NCI-H1417 treated with DMSO at 0.1 percent for 48 hours (cell line): ENCODE data around the gene SDC3.
"Not testable (repeated sequence)": the region's sequence is repeated elsewhere in the genome, so short reads cannot be mapped to it uniquely, and the experiment has no call there.

Experiments used
- DNase-seq: peaks from one replicate; lab custom pipeline; 2025; lab: John Stamatoyannopoulos, UW

SDC3 gene

DNA sequence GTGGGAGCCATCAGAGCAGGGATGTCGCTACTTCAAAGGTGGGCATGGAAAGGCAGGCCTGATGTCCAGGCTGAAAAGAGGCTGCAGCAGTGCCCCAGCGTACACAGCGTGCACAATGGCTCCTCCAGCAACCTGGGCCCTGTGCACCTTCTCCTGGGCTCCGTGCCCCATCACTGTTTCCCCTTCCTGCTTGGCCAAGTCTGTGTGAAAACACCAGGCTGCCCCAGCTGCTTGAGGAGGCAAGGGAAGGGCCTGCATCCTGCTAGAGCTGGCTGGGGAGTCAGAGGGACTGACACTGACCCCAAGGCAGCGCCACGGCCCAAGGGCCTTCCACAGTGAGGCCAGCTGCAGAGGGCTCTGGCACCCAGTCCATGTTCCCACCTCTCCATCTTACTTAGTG lies 33.4 kb downstream of the SDC3 start:
- no peak for DNase-seq

- no peak for DNase-seq
Measured at GRCh38 chr1:30874176-30874575, 34.4 kb downstream of the SDC3 start.

DNA sequence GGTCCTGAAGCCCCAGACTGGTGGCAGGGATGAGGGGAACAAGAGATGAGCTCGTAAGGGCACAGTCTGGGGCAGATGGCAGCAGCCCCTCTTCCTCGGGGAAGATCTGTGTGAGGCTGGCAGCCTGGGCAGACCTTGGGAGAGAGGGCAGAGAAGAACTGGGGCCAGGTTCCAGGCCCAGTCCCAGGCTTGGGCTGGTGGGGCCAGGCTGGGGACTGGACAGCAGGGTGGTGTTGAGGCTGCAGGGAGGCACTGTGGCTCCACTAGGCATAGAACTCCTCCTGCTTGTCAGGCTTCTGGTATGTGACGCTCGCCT lies 35.7 kb downstream of the SDC3 start:
- no peak for DNase-seq

GRCh38 chr1:30872033-30872947 lies 36.3 kb downstream of the SDC3 start:
- DNase-seq: no peak

GRCh38 chr1:30871276-30871871 lies 37.2 kb downstream of the SDC3 start:
- no peak for DNase-seq

- no peak for DNase-seq
Measured at GRCh38 chr1:30870656-30871055, 37.9 kb downstream of the SDC3 start.

- DNase-seq: no peak
Measured at GRCh38 chr1:30870035-30870434, 38.5 kb downstream of the SDC3 start.

- no peak for DNase-seq
Measured at GRCh38 chr1:30868833-30869435, 39.6 kb downstream of the SDC3 start.

- DNase-seq: not testable (repeated sequence)
Measured at GRCh38 chr1:30868057-30868456, 40.5 kb downstream of the SDC3 start.

DNA sequence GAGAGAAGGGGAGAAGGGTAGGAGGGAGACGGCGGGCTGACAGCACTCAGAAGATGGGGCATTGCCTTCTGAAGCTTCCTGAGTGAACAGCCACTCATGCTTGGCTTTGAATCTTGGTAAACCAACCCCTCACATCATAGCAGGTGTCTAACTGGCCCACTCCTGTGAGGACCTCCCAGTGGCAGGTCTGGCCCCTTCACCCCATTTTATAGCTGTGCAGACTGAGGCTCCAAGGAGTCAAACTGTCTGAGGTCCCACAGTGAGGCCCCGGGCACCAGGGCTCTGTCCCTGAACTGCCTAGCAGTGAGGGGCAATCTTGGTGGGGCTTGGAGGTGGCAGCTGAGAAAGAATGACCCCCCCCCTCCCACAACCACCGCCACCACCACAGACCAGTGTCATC lies 41.0 kb downstream of the SDC3 start:
- DNase-seq: no peak

DNA sequence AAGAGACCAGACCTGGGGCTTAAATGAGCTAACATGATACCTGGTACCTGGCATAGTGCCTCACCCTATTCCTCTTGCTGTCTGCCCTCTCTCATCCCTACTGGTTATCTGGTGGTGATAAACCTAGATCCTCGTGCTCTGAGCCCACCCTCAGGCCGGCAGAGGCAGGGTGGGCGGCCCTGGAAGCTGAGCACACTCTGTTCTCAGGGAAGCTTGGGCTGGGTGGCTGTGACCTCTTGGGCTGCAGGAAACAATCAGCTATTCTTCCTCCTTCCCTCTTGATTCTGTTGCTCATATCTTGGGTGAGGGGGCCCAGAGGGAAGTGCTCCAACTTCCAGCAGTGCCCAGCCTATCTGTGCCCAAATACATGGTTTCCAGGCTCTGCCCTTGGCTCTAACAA lies 42.0 kb downstream of the SDC3 start:
- DNase-seq: no peak

GRCh38 chr1:30864681-30865080 lies 43.9 kb downstream of the SDC3 start:
- no peak for DNase-seq

GRCh38 chr1:30863858-30864604 lies 44.5 kb downstream of the SDC3 start:
- DNase-seq: no peak

GRCh38 chr1:30860320-30860652 lies 48.3 kb downstream of the SDC3 start:
- DNase-seq: no peak

GRCh38 chr1:30857964-30858363 lies 50.6 kb downstream of the SDC3 start:
- no peak for DNase-seq

- no peak for DNase-seq
Measured at GRCh38 chr1:30857062-30857461, 51.5 kb downstream of the SDC3 start.

DNA sequence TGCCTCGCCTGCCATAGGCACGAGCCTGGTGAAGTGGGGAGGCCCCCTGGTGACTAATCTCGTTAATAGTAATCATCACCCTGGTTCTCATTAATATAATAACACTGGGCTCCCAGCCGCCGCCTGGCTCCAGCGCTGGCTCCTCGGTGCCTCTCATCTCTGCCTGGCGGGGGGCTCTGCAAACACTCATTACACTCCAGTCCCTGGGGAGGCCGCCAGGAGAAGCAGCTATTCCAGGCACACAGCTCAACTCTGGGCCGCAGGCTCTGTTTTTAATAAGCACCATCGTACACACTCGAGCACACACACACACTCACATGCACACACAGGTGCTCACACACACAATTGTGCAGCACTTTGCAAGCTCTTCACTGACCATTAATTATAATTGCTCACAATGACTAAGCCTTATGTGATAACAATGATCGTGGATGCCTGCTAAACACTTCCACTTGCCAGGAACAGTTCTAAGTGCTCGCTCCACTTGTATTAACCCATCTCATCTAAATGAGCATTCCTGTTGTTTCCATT lies 52.2 kb downstream of the SDC3 start:
- DNase-seq: peak; percentile 93

DNA sequence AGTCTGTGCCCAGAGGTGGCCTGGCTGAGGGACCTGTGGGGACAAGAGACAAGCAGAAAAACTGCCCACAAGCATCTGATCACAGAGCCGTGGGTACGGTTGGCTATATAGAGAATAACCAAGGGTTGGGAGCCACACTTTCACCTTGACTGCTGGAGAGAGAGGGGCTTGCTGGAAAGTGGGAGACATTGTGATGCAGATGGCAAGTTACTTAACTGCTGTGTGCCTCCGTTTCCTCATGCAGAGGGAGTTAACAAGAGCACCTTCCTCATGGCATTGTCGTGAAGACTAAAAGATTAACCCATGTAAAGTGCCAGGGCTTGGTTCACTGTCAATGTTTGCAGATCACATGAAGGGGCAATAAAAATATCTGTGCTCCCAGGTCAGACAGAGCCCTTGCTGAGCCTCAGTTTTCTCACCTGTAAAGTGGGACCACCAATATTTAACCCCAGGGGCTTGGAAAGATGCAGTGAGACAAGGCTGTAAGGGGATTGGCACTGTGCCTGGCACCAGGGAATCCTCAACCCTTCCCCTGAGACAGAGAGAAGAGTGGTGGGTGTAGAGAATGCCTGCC lies 52.8 kb downstream of the SDC3 start:
- no peak for DNase-seq

- no peak for DNase-seq
Measured at GRCh38 chr1:30853350-30853749, 55.2 kb downstream of the SDC3 start.

DNA sequence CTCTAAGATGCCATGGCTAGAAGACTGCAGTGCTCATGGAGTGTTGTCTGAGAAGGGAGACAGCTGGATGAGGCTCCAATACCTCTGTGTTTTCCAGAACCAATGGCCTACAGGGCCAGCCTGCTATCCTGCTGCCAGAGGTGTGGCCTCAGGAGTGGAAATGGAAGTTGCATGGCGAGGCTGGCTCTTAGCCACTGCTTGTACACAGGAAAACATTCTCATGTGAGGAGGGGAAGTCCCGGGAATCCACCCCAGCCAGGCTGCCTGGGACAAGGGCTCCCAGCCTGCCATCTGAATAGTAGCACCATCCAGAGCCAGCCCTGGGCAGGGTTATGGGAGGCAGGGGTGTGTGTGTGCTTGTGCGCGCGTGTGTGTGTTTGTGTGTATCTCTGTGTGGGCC lies 56.5 kb downstream of the SDC3 start:
- no peak for DNase-seq

GRCh38 chr1:30851286-30851685 lies 57.3 kb downstream of the SDC3 start:
- DNase-seq: no peak

DNA sequence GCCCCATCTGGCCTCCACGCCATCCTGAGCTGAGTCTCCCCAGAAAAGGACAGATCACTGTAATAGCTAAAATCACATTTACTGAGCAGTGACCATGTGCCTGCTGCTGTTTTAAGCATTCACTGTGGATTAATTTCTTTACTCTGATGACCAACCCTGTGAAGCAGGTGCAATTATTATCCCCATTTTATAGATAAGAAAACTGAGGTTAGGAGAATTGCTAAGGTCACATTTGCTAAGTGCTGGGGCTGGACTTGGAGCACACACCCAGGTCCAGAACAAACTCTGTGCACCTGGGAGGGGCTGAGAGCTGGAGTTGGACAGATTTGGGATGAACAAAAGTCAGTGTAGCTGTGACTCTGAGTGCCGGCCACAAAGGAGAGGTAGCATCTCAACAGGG lies 58.0 kb downstream of the SDC3 start:
- DNase-seq: no peak
